Neural cell (in vitro differentiated cells): Measurements from ENCODE around the gene HPS4.

ENCODE experiments used
- CTCF ChIP-seq: fragments of 450-650 bp; IDR thresholded peaks from 2 replicates; pipeline ENCODE4 v1.5.1; 2014; ENCODE audit warnings: antibody characterized with exemption, mild to moderate bottlenecking, moderate library complexity; ENCODE audit not compliant: poor library complexity, severe bottlenecking
- EP300 ChIP-seq: fragments of 450-650 bp; conservative IDR thresholded peaks from 2 replicates; pipeline ENCODE4 v1.6.1; 2014; ENCODE audit warnings: antibody characterized with exemption, mild to moderate bottlenecking, moderate library complexity; ENCODE audit not compliant: poor library complexity, severe bottlenecking
- EZH2 ChIP-seq: fragments of 200-600, 300-800 bp; shearing (Covaris generic), sonication (generic); IDR thresholded peaks from 2 replicates; pipeline ENCODE4 v1.6.1; 2014; ENCODE audit warnings: antibody characterized with exemption, low read length, borderline replicate concordance, mild to moderate bottlenecking; ENCODE audit not compliant: insufficient read depth, poor library complexity, severe bottlenecking
- MXI1 ChIP-seq: fragments of 450-650 bp; conservative IDR thresholded peaks from 2 replicates; pipeline ENCODE4 v1.6.1; 2014; ENCODE audit warnings: antibody characterized with exemption, mild to moderate bottlenecking; ENCODE audit not compliant: poor library complexity, severe bottlenecking
- POLR2AphosphoS5 ChIP-seq: IDR thresholded peaks from 2 replicates; pipeline ENCODE4 v1.6.1; 2012
- TAF1 ChIP-seq: IDR thresholded peaks from 2 replicates; pipeline ENCODE4 v1.6.1; 2012; ENCODE audit warnings: low read depth

GRCh38 chr22:26409719-26410335, 73.8 kb downstream of the HPS4 start:
- TF ChIP-seq CTCF (peak; percentile 19), MXI1 (peak; percentile 42), EZH2 (no peak), POLR2AphosphoS5 (peak; percentile 75), EP300 (peak; percentile 95), TAF1 (no peak)
